LNCAP (cell line): ENCODE measurements around the gene MAVS.

ENCODE experiments used
- CTCF ChIP-seq: fragments of 450-650 bp; IDR thresholded peaks from 2 replicates; pipeline ENCODE4 v1.5.1; 2017; ENCODE audit warnings: mild to moderate bottlenecking

The MAVS gene

GRCh38 chr20:3864518-3864917, 17.9 kb downstream of the MAVS start:
- TF ChIP-seq CTCF = no peak

DNA sequence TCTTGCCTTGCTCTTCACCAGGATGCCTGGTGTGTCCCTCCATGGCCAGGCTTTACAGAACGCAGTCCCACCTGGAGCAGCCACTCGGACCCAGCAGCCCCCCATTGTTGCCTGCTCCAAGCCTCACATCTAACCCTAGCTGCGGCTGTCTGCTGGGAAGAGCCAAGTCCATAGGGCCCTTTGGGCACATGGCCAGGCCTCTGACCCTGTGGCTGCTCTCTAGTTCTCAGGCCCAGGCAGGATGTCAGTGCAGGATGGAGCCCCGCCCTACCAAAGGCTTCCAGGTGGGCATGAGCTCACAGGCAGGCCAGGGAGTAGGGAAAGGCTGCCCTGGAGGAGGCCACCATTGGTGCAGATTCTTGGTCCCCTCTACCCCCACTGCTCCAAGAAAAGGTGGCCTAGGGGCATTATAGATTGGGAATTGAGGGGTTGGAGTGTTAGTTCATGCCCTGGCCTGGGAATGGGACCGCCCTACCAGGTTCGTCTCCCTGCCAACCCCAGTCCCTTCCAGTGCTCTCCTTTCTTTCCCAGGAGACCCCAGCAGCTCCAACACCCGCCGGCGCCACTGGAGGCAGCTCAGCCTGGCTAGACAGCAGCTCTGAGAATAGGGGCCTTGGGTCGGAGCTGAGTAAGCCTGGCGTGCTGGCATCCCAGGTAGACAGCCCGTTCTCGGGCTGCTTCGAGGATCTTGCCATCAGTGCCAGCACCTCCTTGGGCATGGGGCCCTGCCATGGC, 18.7 kb downstream of the MAVS start:
- TF ChIP-seq CTCF = no peak

- TF ChIP-seq CTCF = no peak
Observed at GRCh38 chr20:3865887-3866407, 19.3 kb downstream of the MAVS start.

- TF ChIP-seq CTCF = no peak
Observed at GRCh38 chr20:3866464-3866863, 19.8 kb downstream of the MAVS start.

DNA sequence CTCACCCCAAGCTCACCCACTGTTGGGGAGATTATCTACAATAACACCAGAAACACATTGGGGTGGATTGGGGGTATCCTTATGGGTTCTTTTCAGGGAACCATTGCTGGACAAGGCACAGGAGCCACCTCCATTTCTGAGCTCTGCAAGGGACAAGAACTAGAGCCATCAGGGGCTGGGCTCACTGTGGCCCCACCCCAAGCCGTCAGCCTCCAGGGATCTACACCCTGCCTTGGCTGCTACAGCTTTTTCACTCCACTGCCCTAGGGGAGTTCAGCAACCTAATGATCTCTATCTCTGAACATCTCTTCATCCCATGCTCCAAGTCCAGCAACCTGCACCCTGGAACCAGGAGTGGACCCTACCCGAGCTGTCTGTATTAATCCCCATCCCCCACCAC, 21.2 kb downstream of the MAVS start:
- no peak for TF ChIP-seq CTCF

DNA sequence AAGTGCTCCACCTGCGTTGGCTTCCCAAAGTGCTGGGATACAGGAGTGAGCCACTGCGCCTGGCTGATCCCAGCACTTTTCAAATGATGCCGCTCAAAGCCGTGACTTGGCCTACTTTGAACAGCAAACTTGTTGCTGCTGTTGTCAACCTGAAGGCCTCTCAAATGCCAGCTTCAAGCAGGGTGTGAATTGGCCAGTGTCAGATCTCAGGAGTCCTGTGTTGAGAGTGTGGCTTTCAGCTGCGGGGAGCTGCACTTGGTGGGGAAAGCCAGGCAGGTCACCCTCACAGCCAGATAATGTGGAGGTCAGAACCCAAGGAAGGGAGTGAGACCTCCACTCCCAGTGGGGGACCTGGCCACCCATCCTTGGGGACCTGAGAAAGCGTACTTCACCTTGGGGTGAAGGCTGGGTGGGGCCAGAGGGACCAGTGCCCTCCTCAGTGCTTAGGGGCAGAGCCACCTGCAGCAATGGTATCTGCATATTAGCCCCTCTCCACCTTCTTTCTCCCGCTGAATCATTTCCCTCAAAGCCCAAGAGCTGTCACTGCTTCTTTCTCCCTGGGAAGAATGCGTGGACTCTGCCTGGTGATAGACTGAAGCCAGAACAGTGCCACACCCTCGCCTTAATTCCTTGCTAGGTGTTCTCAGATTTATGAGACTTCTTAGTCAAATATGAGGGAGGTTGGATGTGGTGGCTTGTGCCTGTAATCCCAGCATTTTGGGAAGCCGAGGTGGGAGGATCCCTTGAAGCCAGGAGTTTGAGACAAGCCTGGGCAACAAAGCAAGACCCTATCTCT, 23.4 kb downstream of the MAVS start:
- TF ChIP-seq CTCF = no peak

- no peak for TF ChIP-seq CTCF
Observed at GRCh38 chr20:3871550-3872265, 25.1 kb downstream of the MAVS start.
